HG02610 (cell line): ENCODE data around the gene SNTG2.

Experiments
- ATAC-seq: cut with Tn5 transposase; IDR thresholded peaks from one replicate; pipeline ENCODE4 v1.9.1; 2021; ENCODE audit warnings: mild to moderate bottlenecking, moderate library complexity; ENCODE audit not compliant: unreplicated experiment

SNTG2 gene

GRCh38 chr2:1306687-1307516 is 356.3 kb downstream of the SNTG2 start:
- ATAC-seq = no peak

- ATAC-seq = no peak
Observed at GRCh38 chr2:1307670-1308069, 357.0 kb downstream of the SNTG2 start.

GRCh38 chr2:1308678-1309077 is 358.0 kb downstream of the SNTG2 start:
- no peak for ATAC-seq

DNA sequence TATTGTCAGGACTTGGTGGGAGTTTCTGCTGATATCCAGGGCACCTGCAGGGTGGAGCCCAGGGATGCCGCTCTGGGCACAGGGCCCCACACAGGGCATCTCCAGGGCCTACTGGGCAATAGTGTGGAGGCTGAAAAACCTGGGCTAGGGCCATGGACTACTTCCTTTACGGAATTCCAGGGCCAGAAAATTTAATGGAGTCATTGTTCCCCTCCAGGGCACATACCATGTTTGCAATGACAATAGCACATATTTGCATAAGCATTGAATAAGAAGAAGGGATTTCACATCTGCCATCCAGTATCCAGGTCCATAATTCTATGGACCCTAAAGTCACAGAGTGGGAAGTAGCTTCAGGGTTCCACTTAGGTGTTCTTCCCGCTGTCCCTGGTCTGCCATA is 358.9 kb downstream of the SNTG2 start:
- no peak for ATAC-seq

GRCh38 chr2:1310202-1310601 is 359.6 kb downstream of the SNTG2 start:
- ATAC-seq = no peak

GRCh38 chr2:1310866-1311265 is 360.2 kb downstream of the SNTG2 start:
- ATAC-seq = no peak

GRCh38 chr2:1313240-1313924 is 362.7 kb downstream of the SNTG2 start:
- no peak for ATAC-seq

DNA sequence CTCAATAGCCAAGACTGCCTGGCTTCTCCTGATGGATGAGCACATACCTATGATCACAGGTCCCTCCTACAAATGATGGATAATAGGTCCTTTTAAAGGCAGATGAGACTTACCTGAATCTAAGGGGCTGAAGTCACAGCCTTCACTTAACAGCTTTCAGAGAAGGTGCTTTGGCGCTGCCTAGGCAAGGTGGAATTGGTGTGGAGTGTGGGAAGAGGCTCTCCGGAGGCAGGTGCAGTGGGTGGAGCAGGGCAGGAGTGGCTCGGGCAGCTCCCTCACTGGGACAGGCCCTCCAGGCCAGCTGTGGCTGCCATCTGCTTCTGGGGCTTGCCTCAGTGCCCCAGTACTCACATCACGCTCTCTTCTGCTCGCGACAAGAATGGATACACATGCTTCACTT is 363.6 kb downstream of the SNTG2 start:
- ATAC-seq = no peak

DNA sequence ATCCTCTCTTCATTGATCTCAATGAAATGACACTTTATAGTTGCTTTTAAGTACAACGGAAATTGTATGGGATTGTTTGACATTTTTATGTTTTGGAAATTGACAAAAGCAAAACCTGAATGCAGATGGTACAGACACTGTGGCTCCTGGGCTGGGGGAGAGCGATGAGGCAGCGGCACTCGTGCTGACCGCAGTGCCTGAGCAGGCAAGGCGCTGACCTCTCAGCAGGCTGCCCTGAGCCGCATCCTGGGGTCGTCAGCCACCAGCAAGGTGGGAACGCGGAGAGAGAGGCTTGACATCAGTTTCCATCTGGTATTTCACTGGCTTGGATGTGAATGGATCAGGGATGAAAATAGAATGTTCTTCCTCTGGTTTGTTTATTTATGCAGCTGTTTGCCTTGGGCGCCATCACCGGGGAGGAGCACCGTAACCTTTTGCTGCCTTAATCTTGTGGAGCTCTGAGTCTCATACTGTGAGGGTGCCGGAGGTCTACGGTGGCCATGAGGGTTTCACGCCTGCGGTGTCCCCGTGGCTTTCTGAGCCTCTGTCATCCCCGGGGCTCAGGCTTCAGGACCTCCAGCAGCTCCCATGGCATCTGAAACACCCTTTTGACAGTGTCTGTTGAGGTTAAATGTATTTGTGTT is 367.8 kb downstream of the SNTG2 start:
- ATAC-seq = no peak

DNA sequence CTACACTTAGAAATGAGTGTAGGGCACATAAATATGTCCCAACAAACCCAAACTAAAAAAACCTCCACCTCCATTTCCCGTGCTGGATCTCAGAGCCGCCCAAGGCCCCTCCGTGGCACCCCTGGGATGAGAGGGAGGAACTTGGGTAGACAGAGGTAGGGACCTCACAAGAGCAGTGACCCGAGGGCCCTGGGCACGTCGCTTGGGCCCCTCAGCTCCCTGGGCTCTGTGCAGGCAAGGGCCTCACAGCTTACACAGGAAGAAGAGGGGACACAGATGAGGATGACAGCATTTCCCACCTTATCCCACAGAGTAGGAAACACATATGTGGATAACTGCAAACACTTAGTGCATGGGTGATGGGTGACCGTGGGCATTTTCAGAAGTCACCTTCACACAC is 368.7 kb downstream of the SNTG2 start:
- no peak for ATAC-seq

DNA sequence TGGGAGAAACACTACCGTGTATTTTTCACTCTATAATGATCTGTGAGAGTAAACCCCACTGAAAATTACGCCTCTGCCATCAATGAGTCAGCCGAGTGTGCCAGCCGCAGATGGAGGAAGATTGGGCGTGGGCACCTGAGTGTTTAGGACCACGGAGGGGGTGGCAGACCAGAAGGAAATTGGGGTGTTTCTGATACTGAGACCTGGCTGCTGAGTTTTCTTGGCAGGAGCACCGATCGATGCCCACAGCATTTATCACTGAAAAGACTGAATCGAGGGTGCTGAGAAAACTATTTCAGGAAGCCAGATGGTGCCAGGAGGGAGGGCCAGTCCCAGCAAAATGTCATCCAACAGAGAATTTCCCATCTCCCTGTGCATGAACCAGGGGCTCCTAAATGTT is 370.7 kb downstream of the SNTG2 start:
- ATAC-seq = no peak

DNA sequence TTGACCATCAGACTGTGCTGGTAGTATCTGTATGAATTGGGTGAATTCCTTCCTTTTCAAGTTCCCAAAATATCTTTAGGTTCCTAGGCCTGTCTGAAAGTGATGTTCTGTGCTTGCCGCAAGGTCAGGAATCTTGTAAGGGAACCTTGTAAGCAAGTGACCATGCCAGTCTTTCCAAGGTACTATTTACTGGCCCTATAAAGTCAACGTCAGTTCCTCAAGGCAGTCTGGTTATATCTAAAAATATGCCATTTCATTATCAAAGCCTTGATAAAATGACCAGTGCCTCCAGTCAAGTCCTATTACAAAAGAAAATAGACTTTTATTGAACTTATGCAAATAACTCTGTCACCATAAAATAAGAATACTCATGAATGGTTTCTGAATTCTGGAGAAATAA is 374.2 kb downstream of the SNTG2 start:
- ATAC-seq = no peak

DNA sequence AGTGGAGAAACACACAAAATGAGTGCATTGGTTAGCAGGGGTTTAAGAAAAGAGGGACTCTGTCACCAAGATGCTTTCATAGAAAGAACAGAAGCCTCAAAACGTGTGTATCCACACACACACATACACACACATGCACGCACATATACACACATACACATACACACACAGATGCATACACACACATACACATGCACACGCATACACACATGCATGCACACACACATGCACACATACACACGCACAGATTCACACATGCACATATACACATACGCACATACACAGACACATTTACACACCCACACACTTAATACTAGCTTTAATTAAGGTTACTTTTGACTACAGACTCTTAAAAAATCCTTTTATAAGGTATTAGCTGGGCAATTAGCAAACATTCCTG is 378.0 kb downstream of the SNTG2 start:
- no peak for ATAC-seq

- no peak for ATAC-seq
Observed at GRCh38 chr2:1339388-1340140, 388.9 kb downstream of the SNTG2 start.

DNA sequence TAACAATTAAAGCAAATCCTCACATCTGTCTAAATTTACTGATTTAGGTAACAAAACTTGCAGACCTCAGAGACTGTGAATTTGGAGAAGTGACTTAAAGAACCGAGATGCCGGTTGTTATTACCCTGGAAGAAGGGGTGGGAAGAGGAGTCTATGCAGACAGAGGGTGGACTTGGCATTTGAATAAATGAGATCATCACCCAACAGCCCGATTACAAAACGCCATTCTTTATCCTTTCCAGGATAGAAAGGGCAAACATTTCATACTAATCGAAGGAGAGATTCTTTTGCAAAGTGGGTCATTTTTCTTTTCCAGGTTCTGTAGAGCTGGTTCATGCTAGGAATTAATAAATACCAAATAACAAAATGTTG is 389.5 kb downstream of the SNTG2 start:
- ATAC-seq = no peak

- ATAC-seq = no peak
Observed at GRCh38 chr2:1341404-1342120, 390.9 kb downstream of the SNTG2 start.

DNA sequence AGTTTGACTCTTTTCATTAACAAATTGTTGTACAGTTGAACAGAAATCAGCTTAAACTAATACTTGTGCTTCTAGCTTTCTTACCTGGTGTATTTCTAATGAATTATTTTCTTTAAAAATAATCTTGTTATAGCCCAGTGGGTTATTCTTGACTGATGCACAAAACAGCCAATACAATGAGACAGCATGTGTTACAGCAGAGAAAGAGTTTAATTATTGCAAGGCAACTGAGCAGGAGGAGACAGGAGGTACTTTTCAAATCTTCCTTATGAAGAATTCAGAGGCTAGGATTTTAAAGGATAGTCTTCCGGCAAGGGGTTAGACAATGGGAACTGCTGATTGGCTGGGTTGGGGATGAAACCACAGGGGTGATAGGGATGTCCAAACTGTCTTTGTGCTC is 398.1 kb downstream of the SNTG2 start:
- no peak for ATAC-seq

- ATAC-seq = no peak
Observed at GRCh38 chr2:1350111-1350510, 399.5 kb downstream of the SNTG2 start.

DNA sequence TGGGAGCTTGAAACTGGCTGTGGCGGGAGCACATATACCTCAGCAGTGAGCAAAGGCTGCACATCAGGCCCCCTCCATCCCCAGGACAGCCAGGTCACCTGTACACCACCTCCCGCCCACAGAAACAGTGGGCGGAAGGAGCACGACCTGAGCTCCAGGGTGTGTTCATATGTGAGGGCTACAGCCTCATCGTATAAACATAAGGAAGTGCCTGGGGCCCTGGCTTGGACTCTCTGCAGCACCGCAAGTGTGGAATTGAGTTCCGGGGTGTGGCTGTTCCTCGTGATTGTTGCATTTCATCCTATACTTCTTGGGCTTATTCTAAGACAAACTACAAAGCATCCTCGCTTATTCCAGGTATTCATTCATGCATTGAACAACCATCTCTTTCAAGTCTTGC is 402.5 kb downstream of the SNTG2 start:
- ATAC-seq = no peak

DNA sequence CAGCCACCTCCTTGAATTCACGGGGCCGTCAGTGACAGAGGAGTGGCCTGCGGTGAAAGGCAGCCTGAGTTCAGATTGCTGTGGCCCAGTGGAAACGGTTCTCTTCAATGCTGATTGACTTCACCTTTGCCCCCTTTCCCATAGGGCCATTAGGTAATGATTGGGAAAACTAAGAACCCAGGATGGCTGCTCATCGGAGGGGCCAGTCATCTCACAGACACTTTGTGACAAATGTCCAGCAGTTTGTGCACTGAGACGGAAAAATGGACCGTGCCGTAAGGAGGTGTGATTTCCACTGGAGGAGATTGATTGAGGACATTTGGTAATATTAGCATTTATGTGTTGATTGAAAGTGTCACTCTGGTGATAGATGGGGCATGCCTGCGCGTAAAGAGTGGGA is 402.9 kb downstream of the SNTG2 start:
- no peak for ATAC-seq

DNA sequence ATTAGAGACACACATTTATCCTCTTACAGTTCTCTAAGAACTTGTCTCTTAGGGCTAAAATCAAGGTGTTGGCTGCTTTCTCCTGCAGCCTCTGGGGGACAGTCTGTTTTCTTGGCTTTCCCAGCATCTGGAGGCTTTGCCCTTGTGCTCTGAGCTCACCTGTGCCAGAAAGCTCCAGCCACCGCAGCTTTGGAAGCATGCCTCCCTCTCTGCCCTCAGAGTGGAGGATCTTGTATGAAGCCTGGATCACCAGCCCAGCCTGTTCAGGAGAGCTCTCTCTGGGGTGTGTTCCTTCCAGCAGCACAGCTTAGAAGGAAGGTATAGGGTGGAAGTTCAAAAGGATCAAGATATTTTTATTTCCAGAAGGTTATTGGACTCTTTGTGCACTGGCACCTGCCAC is 409.5 kb downstream of the SNTG2 start:
- ATAC-seq = no peak
